GM18511 (cell line): ENCODE results near the gene IGSF10.
"Not testable (repeated sequence)": the region's sequence is repeated elsewhere in the genome, so short reads cannot be mapped to it uniquely, and the experiment has no call there.

ENCODE experiments used
- ATAC-seq: cut with Tn5 transposase; IDR thresholded peaks from one replicate; pipeline ENCODE4 v1.9.1; 2021; ENCODE audit warnings: mild to moderate bottlenecking, moderate library complexity; ENCODE audit not compliant: unreplicated experiment

The IGSF10 gene

DNA sequence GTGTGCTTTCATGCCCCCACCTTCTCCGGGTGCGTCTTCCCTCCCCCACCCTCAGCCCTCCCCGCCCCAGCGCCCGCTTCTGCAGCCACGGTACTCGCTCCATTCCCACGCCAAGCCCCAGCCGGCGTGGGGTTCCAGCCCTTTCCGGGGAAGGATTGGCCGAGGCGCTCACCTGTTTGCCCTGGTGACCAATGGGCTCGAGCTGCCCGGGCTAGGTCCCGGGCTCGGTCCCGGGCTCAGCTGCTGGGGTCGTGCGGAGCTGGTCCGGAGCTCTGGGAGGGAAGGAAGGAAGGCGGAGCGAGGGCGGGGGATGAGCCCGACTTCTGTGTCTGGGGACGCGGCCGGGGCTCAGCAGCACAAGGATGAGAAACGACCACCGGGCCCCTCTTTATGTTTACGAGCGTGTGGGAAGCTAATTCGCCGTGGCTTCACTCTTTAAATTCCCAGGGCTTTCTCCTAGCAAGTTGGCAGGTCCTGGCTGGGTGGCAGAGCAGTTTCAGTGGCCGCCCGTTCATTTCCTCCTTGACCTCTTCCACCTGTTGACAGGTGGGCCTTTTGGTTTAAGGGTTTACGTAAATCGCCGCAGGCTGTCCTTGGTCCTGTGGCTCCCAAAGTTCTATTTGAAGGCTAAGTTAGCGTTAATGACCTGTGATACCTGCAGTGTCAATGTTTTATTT, at the start of gene IGSF10:
Gene IGSF10 (minus strand): TSS at position 288 of the 677 bp plus-strand sequence. CDS start 2,352 bp downstream, outside the sequence.
- ATAC-seq = no peak

DNA sequence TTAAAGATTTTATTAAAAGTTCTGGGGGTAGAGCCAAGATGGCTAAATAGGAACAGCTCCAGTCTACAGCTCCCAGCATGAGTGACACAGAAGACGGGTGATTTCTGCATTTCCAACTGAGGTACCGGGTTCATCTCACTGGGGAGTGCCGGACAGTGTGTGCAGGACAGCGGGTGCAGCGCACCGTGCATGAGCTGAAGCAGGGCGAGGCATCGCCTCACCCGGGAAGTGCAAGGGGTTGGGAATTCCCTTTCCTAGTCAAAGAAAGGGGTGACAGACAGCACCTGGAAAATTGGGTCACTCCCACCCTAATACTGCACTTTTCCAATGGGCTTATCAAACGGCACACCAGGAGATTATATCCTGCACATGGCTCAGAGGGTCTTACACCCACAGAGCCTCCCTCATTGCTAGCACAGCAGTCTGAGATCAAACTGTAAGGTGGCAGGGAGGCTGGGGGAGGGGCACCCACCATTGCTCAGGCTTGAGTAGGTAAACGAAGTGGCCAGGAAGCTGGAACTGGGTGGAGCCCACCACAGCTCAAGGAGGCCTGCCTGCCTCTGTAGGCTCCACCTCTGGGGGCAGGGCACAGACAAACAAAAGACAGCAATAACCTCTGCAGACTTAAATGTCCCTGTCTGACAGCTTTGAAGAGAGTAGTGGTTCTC, 48.7 kb upstream of the IGSF10 start:
- not testable (repeated sequence) for ATAC-seq

- no peak for ATAC-seq
Measured at GRCh38 chr3:151504606-151505005, 43.7 kb upstream of the IGSF10 start.

DNA sequence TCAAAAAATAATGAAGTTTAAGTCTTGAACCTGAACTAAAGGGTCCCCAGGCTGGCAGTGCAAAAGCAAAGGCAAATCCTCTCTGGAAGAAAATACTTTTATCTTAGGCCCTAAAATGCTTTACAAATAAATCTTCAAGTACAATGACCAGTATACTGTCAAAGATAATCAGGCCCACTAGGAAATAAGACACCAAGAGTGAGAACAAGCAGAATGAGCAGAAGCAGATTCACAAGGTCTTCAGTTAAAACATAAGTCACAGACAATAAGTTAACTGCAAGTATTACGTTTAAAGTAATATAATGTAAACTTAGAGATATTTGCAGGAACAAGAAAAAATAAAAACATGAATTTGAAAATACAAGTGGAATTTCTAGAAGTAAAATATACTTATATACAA, 42.2 kb upstream of the IGSF10 start:
- ATAC-seq = no peak

DNA sequence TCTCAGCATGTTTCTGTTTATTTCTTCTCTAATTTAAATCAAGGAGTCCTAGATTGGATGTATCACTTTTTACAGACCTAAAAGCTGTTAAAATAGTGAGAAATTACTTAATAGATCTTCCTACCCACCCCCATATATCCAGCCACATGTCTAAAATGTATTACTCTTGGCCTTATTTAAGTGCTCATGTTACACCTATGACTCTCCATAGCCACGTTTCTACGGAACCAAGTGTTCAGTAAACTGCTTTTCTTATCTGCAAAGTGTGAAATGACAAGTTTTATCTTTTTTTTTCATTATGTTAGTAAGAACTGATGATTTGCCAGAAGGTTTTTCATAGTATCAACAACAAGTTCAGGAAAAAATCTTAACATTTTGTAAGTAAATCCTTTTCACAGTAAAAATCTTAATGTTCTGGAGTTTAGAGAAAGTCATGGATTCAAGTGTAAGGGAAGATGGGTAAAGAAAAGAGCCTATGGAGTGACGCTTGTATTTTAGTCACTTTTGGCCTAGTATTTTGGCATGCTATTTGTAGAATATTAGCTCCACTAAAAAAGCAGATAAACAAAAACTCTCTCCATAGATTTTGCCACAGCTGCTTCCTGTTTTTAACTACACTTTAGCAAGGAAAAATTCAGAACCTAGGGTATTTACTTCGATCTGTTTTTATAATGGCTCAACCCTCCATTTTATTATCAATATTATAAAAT, 41.2 kb upstream of the IGSF10 start:
- ATAC-seq = no peak

GRCh38 chr3:151501171-151501922, 40.5 kb upstream of the IGSF10 start:
- ATAC-seq = no peak

- ATAC-seq = no peak
Measured at GRCh38 chr3:151499168-151499567, 38.3 kb upstream of the IGSF10 start.

DNA sequence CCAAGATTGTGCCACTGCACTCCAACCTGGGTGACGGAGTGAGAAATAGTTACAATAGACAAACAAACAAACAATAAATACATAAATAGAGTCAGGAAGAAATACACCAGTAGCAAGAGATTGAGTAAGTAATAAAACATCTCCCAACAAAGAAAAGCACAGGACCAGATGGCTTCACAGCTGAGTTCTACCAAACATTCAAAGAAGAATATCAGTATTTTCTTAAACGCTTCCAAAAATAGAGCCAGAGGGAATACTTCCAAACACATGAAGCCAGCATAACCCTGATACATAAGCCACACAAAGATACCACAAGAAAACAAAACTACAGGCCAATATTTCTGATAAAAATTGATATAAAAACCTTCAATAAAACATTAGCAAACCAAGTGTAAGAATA, 30.7 kb upstream of the IGSF10 start:
- ATAC-seq = no peak

GRCh38 chr3:151487833-151488232, 27.0 kb upstream of the IGSF10 start:
- ATAC-seq = not testable (repeated sequence)

- ATAC-seq = no peak
Measured at GRCh38 chr3:151483961-151484520, 23.2 kb upstream of the IGSF10 start.

- ATAC-seq = no peak
Measured at GRCh38 chr3:151483488-151483887, 22.6 kb upstream of the IGSF10 start.

DNA sequence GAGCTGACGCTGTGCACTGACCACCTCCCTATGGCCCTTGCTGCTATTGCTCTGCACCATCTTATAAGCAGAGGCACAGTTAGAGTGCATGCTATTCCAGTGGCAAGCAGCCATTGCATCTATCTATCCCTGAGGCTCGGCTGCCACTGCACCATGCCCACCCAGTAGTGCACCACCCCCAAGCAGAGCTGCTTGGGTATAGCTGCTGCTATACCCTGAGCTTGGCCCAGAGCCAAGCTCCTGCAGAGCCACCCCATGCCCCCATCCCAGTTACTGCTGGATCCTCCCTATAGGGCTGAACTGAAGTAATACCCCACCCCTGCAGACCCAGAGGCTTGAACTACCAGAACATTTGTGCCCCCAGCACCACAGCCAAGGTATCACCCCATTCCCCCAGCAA, 19.6 kb upstream of the IGSF10 start:
- ATAC-seq = no peak

GRCh38 chr3:151479452-151479851, 18.6 kb upstream of the IGSF10 start:
- ATAC-seq = no peak

GRCh38 chr3:151478335-151478697, 17.5 kb upstream of the IGSF10 start:
- ATAC-seq = no peak

- no peak for ATAC-seq
Measured at GRCh38 chr3:151477591-151478334, 16.9 kb upstream of the IGSF10 start.

- ATAC-seq = no peak
Measured at GRCh38 chr3:151476344-151477018, 15.6 kb upstream of the IGSF10 start.

GRCh38 chr3:151468284-151468917, 7.5 kb upstream of the IGSF10 start:
- peak; percentile 81 for ATAC-seq

DNA sequence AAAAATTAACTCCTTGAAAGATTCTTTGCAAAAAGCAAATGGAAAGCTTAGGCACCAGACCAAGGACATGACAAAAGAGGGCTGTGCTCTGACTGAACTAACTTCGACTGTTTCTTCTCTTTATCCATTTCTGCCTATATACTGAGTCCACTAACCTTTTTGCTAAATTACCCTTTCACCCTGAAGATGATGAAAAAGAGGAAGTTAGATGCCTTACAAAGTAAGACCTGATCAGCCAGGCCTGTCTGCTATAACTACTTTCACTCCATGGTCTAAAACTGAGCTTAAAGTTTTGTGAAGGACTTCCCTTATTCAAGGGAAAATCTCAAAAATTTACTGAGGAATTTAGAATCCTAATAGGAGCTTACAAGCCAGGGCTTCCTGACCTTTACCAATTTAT, 6.2 kb upstream of the IGSF10 start:
- ATAC-seq = peak; percentile 55

DNA sequence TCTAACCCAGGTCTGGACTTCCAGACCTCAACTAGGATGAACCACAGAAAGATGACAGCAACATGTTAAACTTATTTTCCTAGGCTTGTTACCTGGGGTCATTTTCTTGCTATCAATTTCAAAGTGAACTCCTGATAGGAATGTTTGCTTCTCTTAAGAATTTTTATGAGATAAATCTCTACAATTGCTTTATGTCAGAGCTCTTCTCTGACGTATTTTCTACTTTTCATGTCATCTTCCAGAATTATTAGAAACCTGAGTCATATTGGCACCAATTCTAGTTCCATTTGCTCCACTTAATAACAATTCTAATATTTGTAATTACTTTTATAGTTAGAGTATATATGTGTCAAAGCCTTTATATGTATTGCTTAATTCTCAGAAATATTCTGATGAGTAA, 2.1 kb upstream of the IGSF10 start:
- ATAC-seq = no peak
